SK-N-SH treated with all-trans-retinoic acid at 6 μM for 48 hours (cell line): Measurements from ENCODE around the gene AGBL2.

ENCODE experiments used
- ATAC-seq: fragments of 200-7000 bp; cut with Tn5 transposase; 3 replicates; pipeline ENCODE4 v1.9.1; 2020; ENCODE audit warnings: mild to moderate bottlenecking, moderate library complexity
- ARNTL ChIP-seq: fragments of 450-650 bp; formaldehyde crosslinking; IDR thresholded peaks from 2 replicates; pipeline ENCODE4 v1.5.0; 2020; ENCODE audit warnings: low read depth, mild to moderate bottlenecking, moderate library complexity, borderline replicate concordance
- BACH2 ChIP-seq: fragments of 250-450 bp; sonication (Bioruptor Pico); IDR thresholded peaks from 2 replicates; pipeline ENCODE4 v1.9.0; 2021; ENCODE audit warnings: mild to moderate bottlenecking, borderline replicate concordance
- CREB5 ChIP-seq: fragments of 250-450 bp; sonication (Bioruptor Pico); IDR thresholded peaks from 2 replicates; pipeline ENCODE4 v1.5.1; 2020; ENCODE audit warnings: low read depth, mild to moderate bottlenecking, moderate library complexity
- CSDC2 ChIP-seq: fragments of 250-450 bp; sonication (Bioruptor Pico); IDR thresholded peaks from 2 replicates; pipeline ENCODE4 v1.5.0; 2020; ENCODE audit warnings: mild to moderate bottlenecking, moderate library complexity
- CSRNP3 ChIP-seq: fragments of 250-450 bp; sonication (Bioruptor Pico); IDR thresholded peaks from 2 replicates; pipeline ENCODE4 v1.5.1; 2021; ENCODE audit warnings: mild to moderate bottlenecking, moderate library complexity
- ESRRG ChIP-seq: fragments of 250-450 bp; sonication (Bioruptor Pico); IDR thresholded peaks from 2 replicates; pipeline ENCODE4 v1.6.1; 2021; ENCODE audit warnings: mild to moderate bottlenecking
- PATZ1 ChIP-seq: fragments of 250-450 bp; sonication (Bioruptor Pico); IDR thresholded peaks from 2 replicates; pipeline ENCODE4 v1.8.0; 2020; ENCODE audit warnings: mild to moderate bottlenecking, moderate library complexity, borderline replicate concordance
- POU6F1 ChIP-seq: fragments of 250-450 bp; sonication (Bioruptor Pico); IDR thresholded peaks from 2 replicates; pipeline ENCODE4 v1.8.0; 2021; ENCODE audit warnings: low read depth, mild to moderate bottlenecking, moderate library complexity, borderline replicate concordance
- PPARA ChIP-seq: fragments of 250-450 bp; sonication (Bioruptor Pico); IDR thresholded peaks from 2 replicates; pipeline ENCODE4 v1.5.0; 2020; ENCODE audit warnings: mild to moderate bottlenecking, borderline replicate concordance
- RARB ChIP-seq: fragments of 250-450 bp; sonication (Bioruptor Pico); IDR thresholded peaks from 2 replicates; pipeline ENCODE4 v1.8.0; 2021; ENCODE audit warnings: mild to moderate bottlenecking, moderate library complexity
- SNAI2 ChIP-seq: fragments of 250-450 bp; sonication (Bioruptor Pico); IDR thresholded peaks from 2 replicates; pipeline ENCODE4 v1.5.0; 2020; ENCODE audit warnings: mild to moderate bottlenecking, moderate library complexity
- TCF4 ChIP-seq: fragments of 250-450 bp; sonication (Bioruptor Pico); IDR thresholded peaks from 2 replicates; pipeline ENCODE4 v1.8.0; 2021; ENCODE audit warnings: mild to moderate bottlenecking, moderate library complexity, borderline replicate concordance
- TOX ChIP-seq: fragments of 250-450 bp; sonication (Bioruptor Pico); IDR thresholded peaks from 2 replicates; pipeline ENCODE4 v1.8.0; 2021; ENCODE audit warnings: mild to moderate bottlenecking, moderate library complexity, borderline replicate concordance
- TSHZ2 ChIP-seq: fragments of 250-450 bp; sonication (Bioruptor Pico); IDR thresholded peaks from 2 replicates; pipeline ENCODE4 v1.5.0; 2020; ENCODE audit warnings: mild to moderate bottlenecking, moderate library complexity
- ZFP3 ChIP-seq: fragments of 250-450 bp; sonication (Bioruptor Pico); IDR thresholded peaks from 2 replicates; pipeline ENCODE4 v1.5.0; 2020; ENCODE audit warnings: mild to moderate bottlenecking, moderate library complexity
- ZFP30 ChIP-seq: fragments of 450-650 bp; formaldehyde crosslinking; IDR thresholded peaks from 2 replicates; pipeline ENCODE4 v1.5.0; 2022; ENCODE audit warnings: mild to moderate bottlenecking, moderate library complexity
- ZNF565 ChIP-seq: fragments of 450-650 bp; formaldehyde crosslinking; conservative IDR thresholded peaks from 2 replicates; pipeline ENCODE4 v1.5.0; 2020; ENCODE audit warnings: low read depth, mild to moderate bottlenecking, moderate library complexity
- ZNF70 ChIP-seq: fragments of 450-650 bp; formaldehyde crosslinking; IDR thresholded peaks from 2 replicates; pipeline ENCODE4 v1.5.0; 2020; ENCODE audit warnings: mild to moderate bottlenecking, moderate library complexity
- ZNF8 ChIP-seq: fragments of 450-650 bp; formaldehyde crosslinking; IDR thresholded peaks from 2 replicates; pipeline ENCODE4 v1.5.0; 2020; ENCODE audit warnings: mild to moderate bottlenecking, moderate library complexity

Gene AGBL2

GRCh38 chr11:47669856-47670255 is 45.3 kb downstream of the AGBL2 start (continued):
- no peak for TF ChIP-seq POU6F1

GRCh38 chr11:47668665-47669064 is 46.5 kb downstream of the AGBL2 start:
- TF ChIP-seq RARB (CRISPR knock-in tag) (no peak), ESRRG (CRISPR knock-in tag) (no peak), ZFP3 (no peak), BACH2 (CRISPR knock-in tag) (no peak), ZNF8 (CRISPR knock-in tag) (no peak), TCF4 (CRISPR knock-in tag) (no peak), TSHZ2 (CRISPR knock-in tag) (no peak), CSDC2 (CRISPR knock-in tag) (no peak), ZNF565 (CRISPR knock-in tag) (no peak), POU6F1 (no peak), CREB5 (CRISPR knock-in tag) (no peak), SNAI2 (CRISPR knock-in tag) (no peak), ZNF70 (CRISPR knock-in tag) (no peak), ARNTL (CRISPR knock-in tag) (no peak), ZFP30 (no peak), CSRNP3 (CRISPR knock-in tag) (no peak), TOX (CRISPR knock-in tag) (no peak), PPARA (CRISPR knock-in tag) (no peak)
- no peak for ATAC-seq

- ATAC-seq: no peak
- TF ChIP-seq TSHZ2 (CRISPR knock-in tag) (no peak), PATZ1 (no peak)
Observed at GRCh38 chr11:47667555-47667954, 47.6 kb downstream of the AGBL2 start.
